Ishikawa (cell line): Measurements from ENCODE around the gene AUTS2.

Experiments
- CEBPB ChIP-seq: IDR thresholded peaks from 2 replicates; pipeline ENCODE4 v1.6.1; 2012
- CREB1 ChIP-seq: IDR thresholded peaks from 2 replicates; pipeline ENCODE4 v1.6.1; 2012; ENCODE audit warnings: low read depth
- EGR1 ChIP-seq: IDR thresholded peaks from 2 replicates; pipeline ENCODE4 v1.6.1; 2012
- EP300 ChIP-seq: IDR thresholded peaks from 2 replicates; pipeline ENCODE4 v1.6.1; 2012; ENCODE audit warnings: borderline replicate concordance
- FOXM1 ChIP-seq: IDR thresholded peaks from 2 replicates; pipeline ENCODE4 v1.6.1; 2012; ENCODE audit warnings: low read depth, borderline replicate concordance
- MAX ChIP-seq: IDR thresholded peaks from 2 replicates; pipeline ENCODE4 v1.6.1; 2012
- NFIC ChIP-seq: IDR thresholded peaks from 2 replicates; pipeline ENCODE4 v1.6.1; 2012
- RAD21 ChIP-seq: IDR thresholded peaks from 2 replicates; pipeline ENCODE4 v1.6.1; 2012; ENCODE audit warnings: low read depth
- REST ChIP-seq: IDR thresholded peaks from 2 replicates; pipeline ENCODE4 v1.6.1; 2012; ENCODE audit warnings: low read depth, mild to moderate bottlenecking
- TAF1 ChIP-seq: IDR thresholded peaks from 2 replicates; pipeline ENCODE4 v1.6.1; 2012; ENCODE audit warnings: low read depth, mild to moderate bottlenecking
- TCF12 ChIP-seq: IDR thresholded peaks from 2 replicates; pipeline ENCODE4 v1.6.1; 2012; ENCODE audit warnings: low read depth
- TEAD4 ChIP-seq: IDR thresholded peaks from 2 replicates; pipeline ENCODE4 v1.6.1; 2012
- YY1 ChIP-seq: IDR thresholded peaks from 2 replicates; pipeline ENCODE4 v1.6.1; 2012; ENCODE audit warnings: low read depth
- ZBTB7A ChIP-seq: IDR thresholded peaks from 2 replicates; pipeline ENCODE4 v1.6.1; 2012; ENCODE audit warnings: low read depth
- TF ChIP-seq, protein P1 (sequence below): IDR thresholded peaks from 2 replicates; pipeline ENCODE4 v1.6.1; 2012

AUTS2 gene

GRCh38 chr7:70336536-70336935 lies 738.3 kb downstream of the AUTS2 start:
- TF ChIP-seq CEBPB (no peak), YY1 (no peak), EGR1 (no peak), RAD21 (no peak), MAX (no peak), TCF12 (no peak), REST (no peak), CREB1 (no peak), NFIC (no peak), FOXM1 (no peak), ZBTB7A (no peak), TEAD4 (no peak), EP300 (no peak), TAF1 (no peak)
- TF ChIP-seq, protein P1, sequence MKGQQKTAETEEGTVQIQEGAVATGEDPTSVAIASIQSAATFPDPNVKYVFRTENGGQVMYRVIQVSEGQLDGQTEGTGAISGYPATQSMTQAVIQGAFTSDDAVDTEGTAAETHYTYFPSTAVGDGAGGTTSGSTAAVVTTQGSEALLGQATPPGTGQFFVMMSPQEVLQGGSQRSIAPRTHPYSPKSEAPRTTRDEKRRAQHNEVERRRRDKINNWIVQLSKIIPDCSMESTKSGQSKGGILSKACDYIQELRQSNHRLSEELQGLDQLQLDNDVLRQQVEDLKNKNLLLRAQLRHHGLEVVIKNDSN = no peak

- TF ChIP-seq RAD21 = no peak
- TF ChIP-seq EP300 = no peak
- no peak for TF ChIP-seq NFIC
- no peak for TF ChIP-seq REST
- TF ChIP-seq ZBTB7A = no peak
- TF ChIP-seq FOXM1 = no peak
- no peak for TF ChIP-seq CREB1
Measured at GRCh38 chr7:70338015-70338414, 739.7 kb downstream of the AUTS2 start.

DNA sequence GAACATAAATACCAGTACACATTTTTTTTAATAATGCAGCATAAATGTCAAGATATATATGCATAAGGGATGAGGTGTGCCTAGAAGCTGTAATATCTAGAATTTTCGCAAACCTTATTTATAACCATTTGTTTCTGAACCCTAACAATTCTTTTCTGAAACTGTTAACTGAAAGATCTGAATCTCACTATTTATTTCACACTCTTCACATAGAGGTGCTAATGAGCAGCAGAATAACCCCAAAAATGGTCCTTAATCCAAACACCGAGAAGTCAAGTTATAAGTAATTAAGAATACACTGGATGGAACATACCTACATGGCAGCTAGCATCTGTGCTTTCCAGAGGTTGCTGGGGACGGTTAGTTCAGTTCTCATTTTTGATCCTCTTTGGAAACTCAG lies 742.0 kb downstream of the AUTS2 start:
- no peak for TF ChIP-seq NFIC
- TF ChIP-seq, protein P1 = no peak
- TF ChIP-seq TEAD4 = no peak
- TF ChIP-seq YY1 = no peak
- TF ChIP-seq CREB1 = no peak
- no peak for TF ChIP-seq RAD21
- TF ChIP-seq MAX = no peak
- TF ChIP-seq ZBTB7A = no peak
- no peak for TF ChIP-seq CEBPB
- no peak for TF ChIP-seq EGR1
- no peak for TF ChIP-seq REST
- TF ChIP-seq FOXM1 = no peak
- no peak for TF ChIP-seq EP300
- no peak for TF ChIP-seq TAF1

DNA sequence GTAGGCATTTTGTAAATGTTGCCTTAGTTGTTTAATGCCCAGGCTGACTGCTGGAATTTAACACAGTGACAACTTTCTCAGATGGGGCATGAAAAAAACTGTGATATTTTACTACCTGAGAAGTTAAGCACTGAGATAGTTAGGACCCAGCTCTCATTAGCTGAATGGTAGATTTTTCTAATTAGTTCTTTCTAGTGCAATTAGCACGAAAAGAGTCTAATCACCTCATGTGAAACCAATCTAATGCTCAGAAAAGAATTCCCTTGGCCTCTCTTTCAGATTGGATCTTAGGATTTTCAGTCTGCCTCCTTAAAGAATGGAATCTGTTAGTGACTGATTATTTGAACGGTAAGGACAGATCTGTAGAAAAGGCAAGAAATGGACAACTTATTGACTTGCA lies 743.2 kb downstream of the AUTS2 start:
- TF ChIP-seq REST (no peak), EP300 (no peak), CREB1 (no peak), CEBPB (no peak), RAD21 (no peak), NFIC (no peak)
